ENCODE results near the gene RCSD1.

The RCSD1 gene

DNA sequence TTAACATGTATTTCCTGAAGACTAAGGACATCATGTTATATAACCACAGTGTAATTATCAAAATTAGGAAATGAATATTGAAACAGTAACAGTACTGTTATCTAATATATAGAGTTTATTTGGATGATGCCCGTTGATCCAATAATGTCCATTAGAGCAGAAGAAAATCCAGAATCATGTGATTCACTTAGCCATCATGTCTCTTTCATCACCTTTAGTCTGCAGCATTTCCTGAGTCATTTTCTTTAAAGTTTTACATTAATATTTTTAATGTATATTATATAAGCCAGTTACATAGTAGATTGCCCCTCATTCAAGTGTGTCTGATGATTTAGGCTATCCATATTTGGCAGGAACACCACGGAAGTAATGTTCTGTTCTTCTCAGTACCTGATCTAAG, 120.6 kb downstream of the RCSD1 start:
- DNase-seq, result no peak

DNA sequence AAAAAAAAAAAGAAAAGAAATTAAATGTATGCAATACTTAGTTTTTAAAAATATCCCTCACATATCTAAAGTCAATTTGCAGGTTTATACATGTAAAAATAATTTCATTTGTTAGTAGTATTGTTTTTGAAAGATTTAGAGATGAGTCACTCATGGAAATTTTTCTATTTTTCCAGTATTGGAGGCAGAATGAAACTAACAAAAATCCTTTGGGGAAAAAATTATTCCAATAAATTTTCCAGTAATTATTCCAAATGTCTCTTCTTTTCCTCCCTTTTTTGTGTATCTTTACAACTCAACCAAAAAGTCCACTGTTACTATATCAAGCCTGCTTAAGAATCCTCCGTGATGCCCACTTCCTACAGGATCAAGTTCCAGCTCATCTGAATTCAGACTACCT, 121.6 kb downstream of the RCSD1 start:
- no peak for DNase-seq

DNA sequence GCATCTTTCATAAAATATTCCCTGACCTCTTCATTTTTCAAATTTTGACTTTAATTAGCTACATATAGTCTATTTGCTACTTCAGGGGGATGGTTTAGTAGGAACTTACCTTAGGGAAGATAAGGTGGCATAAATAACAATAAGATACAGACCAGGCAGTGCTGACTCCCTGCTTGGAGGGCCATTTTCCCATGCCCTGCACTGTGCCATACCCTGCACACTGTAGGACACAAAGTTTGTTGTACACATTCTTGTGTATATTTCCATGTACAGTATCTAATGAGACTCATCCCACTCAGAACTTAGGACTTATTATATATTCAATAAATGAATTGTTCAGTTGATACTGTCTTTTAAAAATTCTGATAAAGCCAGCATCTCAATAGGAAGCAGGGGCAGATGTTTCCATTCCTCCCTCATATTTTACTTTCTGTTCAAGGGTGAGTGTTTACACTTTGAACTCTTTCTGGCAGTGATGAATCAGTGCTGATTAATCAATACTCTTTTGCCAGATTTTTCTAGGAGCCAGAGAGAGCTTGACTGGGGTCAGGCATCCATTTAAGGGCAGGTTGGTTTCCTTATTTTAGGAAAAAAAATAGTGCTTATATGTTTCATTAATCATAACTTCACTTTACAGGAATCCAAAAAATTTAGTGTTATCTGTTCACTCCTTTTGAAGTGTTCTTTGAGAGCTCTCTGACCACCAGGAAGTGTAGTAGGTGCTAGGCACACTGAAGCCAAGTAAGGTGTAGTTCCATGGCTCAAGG, 122.4 kb downstream of the RCSD1 start:
- DNase-seq, result no peak

DNA sequence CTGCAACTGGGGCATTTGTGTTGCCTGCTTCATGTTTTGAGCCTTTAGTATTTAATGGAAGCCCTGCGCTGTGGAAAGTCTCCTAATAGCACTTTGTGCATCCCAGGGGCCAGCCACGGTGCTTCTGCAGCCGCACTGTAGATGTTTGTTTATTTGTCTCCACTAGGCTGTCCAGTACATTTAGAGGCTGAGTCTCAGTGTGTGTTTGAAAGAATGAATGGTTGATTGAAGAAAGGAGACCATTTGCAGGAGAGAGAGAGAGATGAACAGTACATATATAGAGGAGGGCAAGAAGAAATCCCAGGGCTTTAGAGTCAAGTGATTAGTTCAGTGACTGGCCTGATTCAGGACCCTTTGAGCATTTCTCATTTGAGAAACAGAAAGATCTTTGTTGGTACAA, 125.6 kb downstream of the RCSD1 start:
- no peak for DNase-seq
